ENCODE measurements around the gene GTPBP1.

- TF ChIP-seq SETDB1 (CRISPR knock-in tag; IDR thresholded peaks at IDR 0.05; ENCODE audit: borderline replicate concordance) (no peak), CTCF (CRISPR knock-in tag; IDR thresholded peaks at IDR 0.05) (no peak)
Measured at GRCh38 chr22:38725900-38726655, 20.3 kb downstream of the GTPBP1 start.
